Measurements from ENCODE around the gene GPHN.
"Not testable (repeated sequence)": the region's sequence is repeated elsewhere in the genome, so short reads cannot be mapped to it uniquely, and the experiment has no call there.

- not testable (repeated sequence) for TF ChIP-seq CTCF (IDR thresholded peaks at IDR 0.05; ENCODE audit: extremely low read depth in 1 of 2, insufficient read depth in 1 of 2, low read depth in 1 of 2, low read length in 2 of 2); POLR2AphosphoS5 (IDR thresholded peaks at IDR 0.05; ENCODE audit: insufficient read depth, low read depth, low read length); MAX (IDR thresholded peaks at IDR 0.05; ENCODE audit: insufficient read depth, insufficient read length); EZH2 (IDR thresholded peaks at IDR 0.05; ENCODE audit: borderline replicate concordance, low read depth, low read length, severe bottlenecking); POLR2A (IDR thresholded peaks at IDR 0.05; ENCODE audit: low read depth, low read length); MYC (IDR thresholded peaks at IDR 0.05; ENCODE audit: low read depth, low read length); FOS (IDR thresholded peaks at IDR 0.05; ENCODE audit: borderline replicate concordance, insufficient read depth, low read length); JUN (IDR thresholded peaks at IDR 0.05; ENCODE audit: borderline replicate concordance, insufficient read depth, insufficient read length, low read depth); GATA2 (IDR thresholded peaks at IDR 0.05; ENCODE audit: insufficient read depth, insufficient read length, low read depth, low read length)
Observed at GRCh38 chr14:66502836-66503235, 5.1 kb upstream of the GPHN start.
